GM12872 (cell line): ENCODE results near the gene NLRX1.
A peak's percentile ranks its signal among the peaks of the same experiment; 100 is the strongest.

Experiments used
- CTCF ChIP-seq: IDR thresholded peaks from 3 replicates; pipeline ENCODE4 v1.5.1; 2011; ENCODE audit warnings: low read depth, mild to moderate bottlenecking, low read length, moderate library complexity; ENCODE audit not compliant: insufficient read depth

NLRX1 gene

GRCh38 chr11:119190531-119190930 lies 22.0 kb downstream of the NLRX1 start:
- no peak for TF ChIP-seq CTCF

DNA sequence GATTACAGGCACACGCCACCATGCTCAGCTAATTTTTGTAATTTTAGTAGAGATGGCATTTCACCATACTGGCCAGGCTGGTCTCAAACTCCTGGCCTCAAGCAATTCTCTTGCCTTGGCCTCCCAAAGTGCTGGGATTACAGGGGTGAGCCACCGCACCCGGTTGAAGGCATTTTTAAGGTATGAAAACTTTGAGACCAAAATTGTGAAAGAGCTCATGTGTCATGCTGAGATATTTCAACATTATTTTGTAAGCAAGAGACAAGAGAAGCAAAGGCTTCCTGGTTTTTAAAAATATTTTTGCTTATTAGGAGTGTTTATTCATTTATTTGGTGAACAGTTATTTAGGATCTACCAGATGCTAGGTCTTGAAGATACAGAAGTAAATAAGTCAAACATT lies 23.6 kb downstream of the NLRX1 start:
- TF ChIP-seq CTCF: no peak

GRCh38 chr11:119193001-119193400 lies 24.5 kb downstream of the NLRX1 start:
- TF ChIP-seq CTCF: no peak

DNA sequence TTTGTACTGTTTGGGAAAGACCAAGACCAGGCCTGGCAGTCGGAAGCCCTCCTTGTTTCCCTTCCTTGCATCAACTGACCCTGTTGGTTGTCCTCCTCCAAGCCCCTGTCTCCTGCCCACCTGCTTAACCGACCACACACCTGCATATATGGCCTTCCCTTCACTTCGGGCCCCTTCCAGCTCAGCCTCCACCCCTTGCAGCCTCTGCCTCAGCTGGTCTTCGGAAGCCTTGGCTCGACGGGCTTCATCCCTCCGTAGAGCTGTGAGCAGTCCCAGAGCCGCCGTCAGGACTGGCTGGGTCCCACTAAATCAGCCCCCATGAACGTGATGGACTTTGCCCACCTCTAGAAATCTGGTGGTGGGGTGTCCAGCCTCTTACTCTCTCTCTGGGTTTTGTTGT lies 25.1 kb downstream of the NLRX1 start:
- no peak for TF ChIP-seq CTCF

- no peak for TF ChIP-seq CTCF
These were observed 26.4 kb downstream of the NLRX1 start for GRCh38 chr11:119194811-119195440.

GRCh38 chr11:119195680-119196079 lies 27.2 kb downstream of the NLRX1 start:
- no peak for TF ChIP-seq CTCF

DNA sequence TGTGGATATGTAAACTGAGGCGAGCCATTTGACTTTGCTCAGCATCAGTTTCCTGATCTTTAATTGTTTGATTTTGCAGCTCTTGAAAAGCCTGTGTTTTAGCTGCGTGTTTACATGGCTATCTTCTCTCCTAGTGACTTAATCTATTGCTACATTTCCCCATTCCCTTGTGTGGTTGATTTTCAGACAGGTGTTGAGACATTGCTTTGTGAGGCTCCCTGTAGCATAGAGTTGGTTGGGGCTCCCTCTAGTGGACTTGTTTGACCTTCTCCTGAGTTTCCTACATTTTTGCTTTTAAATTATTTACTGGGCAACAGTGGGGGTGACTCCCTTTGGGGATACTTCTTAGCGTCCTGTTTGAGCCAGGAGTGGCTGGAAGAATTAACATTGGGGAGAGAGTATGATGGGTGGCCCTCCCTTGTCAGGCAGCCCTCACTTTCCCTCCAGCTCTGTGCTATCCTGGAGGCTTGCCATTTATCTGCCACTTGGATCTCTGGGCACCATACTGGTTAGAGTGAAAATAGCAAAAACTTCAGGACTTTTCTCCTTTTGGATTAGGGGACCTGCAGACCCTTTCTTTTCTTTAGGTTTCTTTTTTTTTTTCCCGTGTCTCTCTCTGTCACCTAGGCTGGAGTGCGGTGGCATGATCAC lies 28.4 kb downstream of the NLRX1 start:
- peak; percentile 80 for TF ChIP-seq CTCF
